Activated T-helper 17 cell treated with anti-CD3 and anti-CD28 coated beads, Interleukin-2, amount 50 U/mL, for 72 hours (primary cell): ENCODE data around the gene C14orf180. TPM values are rescaled to one million over a fixed set of nuclear protein-coding genes. Genes with fewer than 3 reads are reported as not detected.
"Not testable (repeated sequence)": the region's sequence is repeated elsewhere in the genome, so short reads cannot be mapped to it uniquely, and the experiment has no call there.

Source experiments
- ATAC-seq: fragments of 150-1000 bp; cut with Tn5 transposase; replicated peaks from 2 replicates; pipeline ENCODE4 v1.10.0; 2021; ENCODE audit warnings: mild to moderate bottlenecking, moderate library complexity
- H3K27ac Mint-ChIP-seq: one replicate; pipeline ENCODE4 v1.8.0; 2022; ENCODE audit warnings: mixed read lengths
- H3K27me3 Mint-ChIP-seq: one replicate; pipeline ENCODE4 v1.8.0; 2022; ENCODE audit warnings: mixed read lengths
- H3K36me3 Mint-ChIP-seq: one replicate; pipeline ENCODE4 v1.8.0; 2022; ENCODE audit warnings: low read depth, mild to moderate bottlenecking, mixed read lengths
- H3K4me1 Mint-ChIP-seq: one replicate; pipeline ENCODE4 v1.8.0; 2022; ENCODE audit warnings: mixed read lengths
- H3K4me3 Mint-ChIP-seq: one replicate; pipeline ENCODE4 v1.8.0; 2022; ENCODE audit warnings: mild to moderate bottlenecking, mixed read lengths
- H3K9me3 Mint-ChIP-seq: one replicate; pipeline ENCODE4 v1.8.0; 2022; ENCODE audit warnings: mixed read lengths
- total RNA-seq, 2 donors: library from RNA; stranded (reverse); gene quantifications; one replicate each; pipeline ENCODE4 v1.2.3, GENCODE V29; 2022

The C14orf180 gene
- total RNA-seq, 2 donors from 2014 or later = not detected

DNA sequence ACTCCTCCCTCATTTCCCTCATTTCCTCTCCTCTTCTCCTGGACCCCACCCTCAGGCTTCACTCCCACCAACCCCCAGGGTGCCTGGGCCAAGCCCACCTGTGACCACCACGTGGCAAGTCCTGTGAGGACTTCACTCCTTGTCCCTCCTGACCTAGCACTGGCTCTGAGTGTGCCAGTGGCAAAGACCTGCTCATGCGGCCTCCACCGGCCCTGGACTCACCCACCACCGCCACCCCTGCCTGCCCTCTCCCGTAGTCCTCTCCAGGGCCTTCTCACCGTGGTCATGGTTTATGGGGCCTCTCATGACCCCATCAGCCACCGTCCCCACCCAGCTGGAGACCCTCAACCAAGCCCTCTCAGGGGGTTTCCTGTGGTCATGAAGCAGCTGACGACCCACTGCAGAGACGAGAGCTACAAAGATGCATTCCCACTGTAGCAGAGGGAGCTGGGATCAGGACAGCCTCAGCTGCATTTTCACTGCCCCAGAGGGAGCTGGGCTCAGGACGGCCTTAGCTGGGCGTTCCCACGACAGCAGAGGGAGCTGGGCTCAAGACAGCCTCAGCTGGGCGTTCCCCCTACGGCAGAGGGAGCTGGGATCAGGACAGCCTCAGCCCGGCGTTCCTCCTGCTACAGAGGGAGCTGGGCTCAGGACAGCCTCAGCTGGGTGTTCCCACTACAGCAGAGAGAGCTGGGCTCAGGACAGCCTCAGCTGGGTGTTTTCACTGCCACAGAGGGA, 3.2 kb upstream of the C14orf180 start:
- H3K9me3 Mint-ChIP-seq = no peaks in the 10 kb centered on the region

DNA sequence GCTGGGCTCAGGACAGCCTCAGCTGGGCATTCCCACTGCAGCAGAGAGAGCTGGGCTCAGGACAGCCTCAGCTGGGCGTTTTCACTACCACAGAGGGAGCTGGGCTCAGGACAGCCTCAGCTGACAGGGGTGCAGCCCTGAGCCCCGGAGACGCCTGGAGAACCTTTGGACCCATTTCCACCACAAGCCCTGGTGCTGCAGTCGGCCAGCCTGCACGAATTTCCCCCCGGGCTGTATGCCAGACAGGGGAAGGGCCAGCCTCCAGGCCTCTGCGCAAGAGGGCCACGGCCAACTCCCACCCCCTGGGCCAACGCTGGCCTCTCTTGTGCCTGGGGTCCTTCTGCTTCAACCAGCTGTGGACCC, 2.6 kb upstream of the C14orf180 start:
- no peaks in the 10 kb centered on the region for H3K4me1 Mint-ChIP-seq
- no peak for ATAC-seq
- no peaks in the 10 kb centered on the region for H3K27me3 Mint-ChIP-seq
- H3K4me3 Mint-ChIP-seq = no peak overlapping the region
- H3K36me3 Mint-ChIP-seq = no peaks in the 10 kb centered on the region
- H3K9me3 Mint-ChIP-seq = no peaks in the 10 kb centered on the region
- no peak overlapping the region for H3K27ac Mint-ChIP-seq

More for the DNA sequence above, 3.2 kb upstream of the C14orf180 start:
- no peak overlapping the region for H3K4me3 Mint-ChIP-seq
- no peak overlapping the region for H3K27ac Mint-ChIP-seq
- no peak for ATAC-seq
- no peaks in the 10 kb centered on the region for H3K4me1 Mint-ChIP-seq
- H3K36me3 Mint-ChIP-seq = no peaks in the 10 kb centered on the region
- no peaks in the 10 kb centered on the region for H3K27me3 Mint-ChIP-seq

DNA sequence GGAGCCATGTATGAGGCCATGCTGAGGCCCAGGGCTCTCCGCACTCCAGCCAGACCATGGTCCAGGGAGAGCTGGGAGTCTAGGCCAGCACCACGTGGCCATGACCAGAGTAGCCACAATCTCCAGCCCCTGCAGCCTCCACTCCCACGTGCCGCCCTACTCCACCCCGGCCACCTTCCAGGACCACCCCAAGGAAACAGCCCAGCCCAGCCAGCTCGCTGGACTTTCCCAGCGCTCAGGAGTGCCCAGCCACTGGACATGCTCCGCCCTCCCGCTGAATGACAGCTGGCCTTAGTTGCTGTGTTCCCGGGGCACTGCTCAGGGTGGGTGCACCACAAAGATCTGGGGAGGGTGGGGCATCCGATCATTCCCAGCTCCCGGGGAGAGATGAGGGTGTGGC, 2.1 kb upstream of the C14orf180 start:
- no peaks in the 10 kb centered on the region for H3K4me1 Mint-ChIP-seq
- no peaks in the 10 kb centered on the region for H3K9me3 Mint-ChIP-seq
- H3K27ac Mint-ChIP-seq = no peak overlapping the region
- no peak overlapping the region for H3K4me3 Mint-ChIP-seq
- no peaks in the 10 kb centered on the region for H3K27me3 Mint-ChIP-seq
- no peak for ATAC-seq
- no peaks in the 10 kb centered on the region for H3K36me3 Mint-ChIP-seq

DNA sequence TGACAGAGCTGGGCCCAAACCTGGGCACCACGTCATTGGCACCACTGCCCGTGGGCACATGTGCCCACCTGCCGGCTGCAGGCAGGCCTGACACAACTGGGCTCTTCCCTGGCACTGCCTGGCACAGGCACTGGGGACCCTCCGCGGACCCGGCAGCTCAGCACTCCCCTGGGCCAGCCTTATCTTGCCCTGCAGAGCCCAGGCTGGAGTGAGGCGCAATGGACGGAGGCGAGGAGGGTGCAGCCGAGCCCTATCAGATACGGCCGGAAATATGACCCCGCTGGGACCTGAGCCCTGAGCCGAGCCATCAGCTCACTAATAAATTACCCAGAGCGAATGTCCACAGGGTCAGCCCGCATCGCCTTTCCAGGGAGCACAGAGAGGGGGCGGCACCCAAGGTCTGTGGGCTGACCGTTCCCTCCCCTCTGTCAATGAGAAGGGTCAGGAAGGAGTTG, 1.7 kb upstream of the C14orf180 start:
- Mint-ChIP-seq H3K27me3 (no peaks in the 10 kb centered on the region), H3K9me3 (no peaks in the 10 kb centered on the region), H3K4me3 (no peak overlapping the region), H3K4me1 (no peaks in the 10 kb centered on the region), H3K27ac (no peak overlapping the region), H3K36me3 (no peaks in the 10 kb centered on the region)
- no peak for ATAC-seq

DNA sequence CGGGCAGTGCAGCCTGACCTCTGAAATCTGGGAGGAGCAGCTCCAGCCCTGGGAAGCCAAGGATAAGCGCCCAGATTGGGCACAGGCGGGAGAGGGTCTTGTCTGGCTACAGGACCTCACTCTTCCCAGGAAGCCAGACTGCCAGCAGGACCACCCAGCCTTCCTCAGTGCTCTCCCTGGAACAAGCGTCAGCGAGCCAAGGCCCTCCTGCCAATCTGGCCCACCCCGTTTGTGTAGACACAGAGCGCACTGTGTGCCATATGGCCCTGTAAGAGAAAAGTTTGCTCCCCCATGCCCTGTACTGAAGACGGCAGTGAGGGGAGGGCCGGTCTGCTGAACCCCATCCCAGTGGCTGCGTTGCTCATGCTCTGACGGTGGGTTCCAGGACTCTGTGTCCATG, 1.2 kb upstream of the C14orf180 start:
- Mint-ChIP-seq H3K36me3 (no peaks in the 10 kb centered on the region), H3K27me3 (no peaks in the 10 kb centered on the region), H3K27ac (no peak overlapping the region), H3K9me3 (no peaks in the 10 kb centered on the region), H3K4me1 (no peaks in the 10 kb centered on the region), H3K4me3 (no peak overlapping the region)
- no peak for ATAC-seq

DNA sequence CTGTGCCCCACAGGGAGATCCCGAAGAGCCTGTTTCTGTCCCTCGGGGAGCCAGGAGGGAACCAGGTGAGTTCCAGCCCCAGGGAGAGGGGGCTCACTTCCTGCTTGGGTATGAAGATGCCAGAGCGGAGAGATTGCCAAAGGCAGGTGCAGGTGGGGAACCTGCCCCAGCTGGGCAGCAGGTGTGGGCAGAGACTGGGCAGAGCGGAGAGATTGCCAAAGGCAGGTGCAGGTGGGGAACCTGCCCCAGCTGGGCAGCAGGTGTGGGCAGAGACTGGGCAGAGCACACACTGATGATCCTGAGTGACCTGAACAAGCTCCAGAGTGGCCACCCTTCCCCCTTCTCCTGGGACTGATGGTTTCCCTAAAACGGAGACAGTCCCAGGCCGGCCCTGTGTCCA, 375 bp downstream of the C14orf180 start:
- not testable (repeated sequence) for H3K27me3 Mint-ChIP-seq, H3K27ac Mint-ChIP-seq, ATAC-seq, H3K36me3 Mint-ChIP-seq, H3K4me3 Mint-ChIP-seq, H3K4me1 Mint-ChIP-seq, H3K9me3 Mint-ChIP-seq

DNA sequence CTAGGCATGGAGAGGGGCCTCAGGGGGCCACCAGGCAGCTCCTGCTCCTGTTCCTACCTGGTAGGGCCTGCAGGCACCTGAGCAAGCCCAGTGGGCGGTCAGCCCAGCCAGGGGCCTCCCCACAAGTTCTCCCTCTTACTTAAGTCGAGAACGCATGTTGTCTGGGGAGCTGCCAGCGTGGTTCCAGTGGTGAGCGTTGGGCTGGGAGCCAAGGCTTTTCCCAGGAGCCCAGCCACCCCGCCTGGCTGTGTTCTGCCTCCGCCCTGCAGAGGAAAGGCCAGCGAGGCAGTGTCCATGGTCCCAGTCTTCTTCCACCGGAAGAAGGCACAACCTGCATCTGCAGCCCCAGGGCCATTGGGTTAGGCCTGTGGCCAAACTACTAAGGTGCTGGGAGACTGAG, 1.4 kb downstream of the C14orf180 start:
- H3K4me3 Mint-ChIP-seq = no peak overlapping the region
- H3K4me1 Mint-ChIP-seq = no peaks in the 10 kb centered on the region
- no peaks in the 10 kb centered on the region for H3K9me3 Mint-ChIP-seq
- H3K27ac Mint-ChIP-seq = no peak overlapping the region
- peaks cover 10% of the 10 kb centered on the region for H3K27me3 Mint-ChIP-seq
- ATAC-seq = no peak
- H3K36me3 Mint-ChIP-seq = no peaks in the 10 kb centered on the region

DNA sequence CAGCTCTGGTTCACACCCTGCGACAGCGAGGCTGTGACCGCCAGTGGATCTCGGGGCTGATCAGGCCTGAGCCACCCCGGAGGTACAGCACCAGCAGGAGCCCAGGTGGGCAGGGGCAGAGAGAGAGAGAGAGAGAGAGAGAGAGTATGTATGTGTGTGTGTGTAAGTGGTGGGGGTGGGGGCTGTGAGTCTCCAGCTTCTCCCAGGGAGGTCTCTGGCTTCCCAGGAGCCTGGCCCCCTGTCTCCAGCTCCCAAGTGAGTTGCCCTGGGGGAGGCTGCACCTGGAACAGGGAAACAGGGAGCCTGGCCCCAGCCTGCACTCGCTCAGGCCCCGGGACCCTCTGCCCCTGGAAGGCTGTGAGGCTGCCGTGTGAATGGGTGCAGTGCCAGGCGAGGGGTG, 2.0 kb downstream of the C14orf180 start:
- H3K27ac Mint-ChIP-seq = no peak overlapping the region
- no peak for ATAC-seq
- H3K4me1 Mint-ChIP-seq = no peaks in the 10 kb centered on the region
- no peak overlapping the region for H3K4me3 Mint-ChIP-seq
- no peaks in the 10 kb centered on the region for H3K36me3 Mint-ChIP-seq
- H3K9me3 Mint-ChIP-seq = no peaks in the 10 kb centered on the region
- peaks cover 10% of the 10 kb centered on the region for H3K27me3 Mint-ChIP-seq

DNA sequence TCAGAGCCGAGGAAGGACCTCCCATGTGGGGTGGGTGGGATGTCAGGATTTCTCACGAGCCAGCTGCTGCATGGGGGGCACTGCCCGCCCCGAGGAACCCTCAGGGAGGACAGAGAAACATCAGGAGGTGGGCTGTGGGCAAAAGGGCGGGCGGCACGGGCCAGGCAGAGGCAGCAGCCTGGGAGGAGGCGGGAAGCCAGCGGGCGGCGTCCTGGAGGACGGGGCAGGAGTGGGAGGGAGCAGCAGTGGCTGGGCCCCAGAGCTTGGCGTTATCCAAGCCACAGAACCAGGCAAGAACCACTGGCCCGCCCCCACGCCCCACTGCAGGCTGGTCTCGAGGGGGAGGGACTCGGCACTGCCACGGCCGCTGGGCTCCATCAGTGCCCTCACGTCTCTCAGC, 2.4 kb downstream of the C14orf180 start:
- ATAC-seq = no peak
- no peaks in the 10 kb centered on the region for H3K4me1 Mint-ChIP-seq
- H3K4me3 Mint-ChIP-seq = no peak overlapping the region
- H3K9me3 Mint-ChIP-seq = no peaks in the 10 kb centered on the region
- peaks cover 10% of the 10 kb centered on the region for H3K27me3 Mint-ChIP-seq
- H3K36me3 Mint-ChIP-seq = no peaks in the 10 kb centered on the region
- no peak overlapping the region for H3K27ac Mint-ChIP-seq

DNA sequence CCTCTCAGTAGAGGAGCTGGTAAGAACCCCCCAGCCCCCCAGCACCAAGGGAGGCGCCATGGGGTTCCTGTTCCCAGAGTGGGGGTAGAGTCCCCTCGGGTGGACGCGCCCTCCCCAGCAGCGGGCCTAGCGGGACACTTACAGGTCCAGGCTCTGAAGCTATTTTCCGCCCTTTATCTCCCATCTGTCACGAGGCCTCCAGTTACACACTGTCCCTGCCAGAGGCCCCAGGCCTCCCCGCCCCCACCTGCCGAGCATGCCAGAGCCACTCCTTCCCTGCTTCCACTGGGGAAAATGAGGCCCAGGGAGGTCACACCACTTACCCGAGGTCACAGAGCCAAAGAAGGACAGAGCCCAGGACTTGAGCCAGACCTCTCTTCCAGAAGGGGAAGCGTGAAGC, 3.1 kb downstream of the C14orf180 start:
- Mint-ChIP-seq H3K27me3 (peaks cover 10% of the 10 kb centered on the region), H3K4me1 (no peaks in the 10 kb centered on the region), H3K4me3 (no peak overlapping the region), H3K9me3 (no peaks in the 10 kb centered on the region), H3K27ac (no peak overlapping the region), H3K36me3 (no peaks in the 10 kb centered on the region)
- ATAC-seq = no peak

DNA sequence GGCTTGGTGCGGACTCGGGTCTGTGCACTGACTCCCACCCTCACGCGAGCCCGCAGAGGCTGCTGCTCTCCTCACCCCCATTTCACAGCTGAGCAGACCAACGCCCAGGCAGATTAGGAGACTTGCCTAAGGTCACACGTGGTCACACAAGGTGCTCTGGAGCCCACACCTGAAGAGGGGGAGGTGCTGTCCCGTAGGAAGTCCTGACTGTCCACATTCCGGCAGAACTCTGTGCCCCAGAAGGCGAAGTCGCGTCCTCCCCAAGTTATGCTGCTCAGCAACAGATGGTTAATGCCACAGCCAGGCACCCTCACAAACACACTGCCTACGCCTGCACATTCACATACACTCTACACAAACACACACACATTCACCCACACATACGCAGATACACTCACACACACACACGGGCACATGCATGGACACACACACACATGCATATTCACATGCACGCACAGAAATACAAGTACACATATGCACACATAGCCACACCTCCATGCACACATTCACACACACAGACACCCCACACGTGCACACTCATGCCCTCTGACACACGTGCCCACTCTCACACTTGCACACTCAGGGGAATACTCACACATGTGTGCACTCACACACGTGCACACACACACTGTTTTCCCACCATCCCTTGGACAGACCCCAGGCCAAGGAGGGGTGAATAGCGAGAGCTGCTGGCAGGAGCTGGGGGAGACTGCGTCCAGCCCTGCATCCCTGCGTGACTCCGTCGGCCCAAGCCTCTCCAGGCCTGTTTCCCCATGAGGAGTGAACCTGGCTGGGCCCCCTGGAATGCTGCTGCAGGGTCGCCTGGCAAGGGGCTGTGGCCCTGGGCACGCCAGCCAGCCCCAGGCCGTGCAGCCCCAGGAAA, 4.1 kb downstream of the C14orf180 start:
- Mint-ChIP-seq H3K4me3 (no peak overlapping the region), H3K27me3 (peaks cover 10% of the 10 kb centered on the region), H3K4me1 (no peaks in the 10 kb centered on the region), H3K27ac (no peak overlapping the region), H3K9me3 (no peaks in the 10 kb centered on the region), H3K36me3 (no peaks in the 10 kb centered on the region)
- no peak for ATAC-seq

DNA sequence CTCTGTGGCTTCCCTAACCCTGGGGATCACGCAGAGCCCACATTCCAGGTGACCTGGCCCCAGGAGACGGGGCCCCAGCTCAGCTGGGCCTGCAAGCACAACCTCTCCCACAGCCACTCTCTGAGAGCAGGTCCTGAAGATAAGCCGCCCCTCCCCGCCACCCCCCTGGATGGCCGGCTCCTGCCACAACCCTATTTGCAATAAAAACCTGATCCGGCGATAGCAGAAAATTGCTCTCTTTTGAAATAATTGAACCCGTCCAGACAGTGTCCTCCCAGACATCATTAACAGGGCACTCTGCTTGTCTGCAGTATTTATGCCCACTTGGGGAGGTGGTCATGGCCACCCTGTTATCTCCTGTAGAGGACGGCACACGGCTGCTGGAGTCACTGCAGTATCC, 5.0 kb downstream of the C14orf180 start:
- Mint-ChIP-seq H3K27ac (no peak overlapping the region), H3K4me3 (no peak overlapping the region), H3K36me3 (no peaks in the 10 kb centered on the region), H3K4me1 (no peaks in the 10 kb centered on the region), H3K27me3 (peaks cover 10% of the 10 kb centered on the region), H3K9me3 (no peaks in the 10 kb centered on the region)
- no peak for ATAC-seq

DNA sequence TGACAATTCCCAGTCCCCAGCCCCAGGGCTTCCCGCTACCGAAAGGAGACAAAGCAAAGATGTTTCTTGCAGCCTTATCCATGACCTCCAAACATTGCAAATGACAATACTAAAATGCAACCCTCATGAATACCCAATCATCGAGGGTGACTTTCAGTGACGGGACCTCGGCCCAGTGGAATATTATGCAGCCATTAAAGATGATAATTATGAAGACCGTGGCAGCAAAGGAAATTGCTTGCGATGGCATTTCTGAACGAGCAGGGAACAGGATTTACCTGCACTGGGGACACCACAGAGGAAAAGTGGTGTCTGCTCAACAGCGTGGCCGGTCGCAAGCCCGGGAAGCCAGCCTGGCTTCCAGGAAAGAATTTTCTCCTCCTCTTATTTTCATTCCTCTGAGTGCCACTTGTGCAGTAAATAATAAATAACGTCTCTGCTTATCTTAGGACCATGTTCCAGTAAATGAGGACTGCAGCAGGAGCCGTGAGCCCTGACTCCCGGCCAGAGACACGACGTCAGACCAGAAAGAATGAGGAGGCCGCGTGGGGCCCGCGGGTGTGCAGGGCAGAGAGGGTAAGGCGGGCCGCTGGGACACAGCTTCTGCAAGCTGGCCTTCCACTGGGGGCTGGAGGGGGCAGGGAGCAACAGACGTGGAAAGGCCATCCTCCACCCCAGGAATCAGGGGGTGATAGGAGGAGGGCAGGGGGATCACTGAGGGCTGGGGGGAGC, 6.6 kb downstream of the C14orf180 start:
- no peaks in the 10 kb centered on the region for H3K4me1 Mint-ChIP-seq
- no peaks in the 10 kb centered on the region for H3K9me3 Mint-ChIP-seq
- no peak overlapping the region for H3K27ac Mint-ChIP-seq
- H3K27me3 Mint-ChIP-seq = peaks cover 12% of the 10 kb centered on the region
- H3K4me3 Mint-ChIP-seq = no peak overlapping the region
- no peaks in the 10 kb centered on the region for H3K36me3 Mint-ChIP-seq
- ATAC-seq = no peak

DNA sequence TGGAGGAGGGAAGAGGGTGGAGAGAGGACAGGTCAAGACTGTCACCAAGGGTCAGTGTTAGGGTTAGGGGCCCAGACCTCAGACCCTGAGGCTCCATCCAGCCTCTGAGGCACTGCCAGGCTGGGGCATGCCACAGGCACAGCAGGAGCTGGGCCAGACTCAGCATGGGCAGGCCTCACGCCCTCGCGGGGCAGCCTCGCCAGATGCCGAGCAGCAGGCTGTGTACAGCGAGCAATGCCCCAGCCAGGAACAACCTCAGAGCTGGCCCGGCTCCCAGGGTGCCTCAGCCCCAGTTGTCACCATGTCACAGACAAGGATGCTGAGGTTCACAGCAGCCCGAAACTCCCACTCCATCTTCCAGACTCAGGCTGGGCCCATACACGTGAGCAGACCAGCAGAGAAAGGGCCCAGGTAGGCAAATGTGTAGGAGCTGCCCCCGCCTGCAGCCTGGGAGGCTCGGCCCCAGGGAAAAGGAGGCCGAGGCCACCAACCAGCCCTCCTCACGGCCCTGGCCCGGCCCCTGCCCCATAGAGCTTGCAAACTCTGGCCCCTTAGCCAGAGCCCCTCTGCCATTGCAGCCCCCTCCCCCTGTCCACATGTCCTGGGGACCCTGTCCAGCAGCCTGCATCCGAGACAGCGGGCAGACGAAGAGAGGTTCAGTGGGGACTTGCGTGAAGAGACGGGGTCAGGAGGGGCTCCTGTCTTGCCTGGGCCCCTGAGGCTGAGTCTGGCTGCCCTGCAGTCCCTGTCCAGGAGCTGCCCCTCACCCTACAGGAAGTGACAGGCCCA, 7.5 kb downstream of the C14orf180 start:
- no peak for ATAC-seq
- H3K27ac Mint-ChIP-seq = no peak overlapping the region
- H3K27me3 Mint-ChIP-seq = peaks cover 13% of the 10 kb centered on the region
- no peaks in the 10 kb centered on the region for H3K4me1 Mint-ChIP-seq
- H3K36me3 Mint-ChIP-seq = no peaks in the 10 kb centered on the region
- H3K4me3 Mint-ChIP-seq = no peak overlapping the region
- no peaks in the 10 kb centered on the region for H3K9me3 Mint-ChIP-seq
